ENCODE data around the gene KCNN2.

KCNN2 gene

GRCh38 chr5:114362977-114363761, 1.3 kb downstream of the KCNN2 start:
- DNase-seq, result no peak

GRCh38 chr5:114363837-114364236, 2.0 kb downstream of the KCNN2 start:
- DNase-seq, result no peak

- no peak for DNase-seq
Measured at GRCh38 chr5:114367029-114367428, 5.2 kb downstream of the KCNN2 start.

GRCh38 chr5:114369680-114370417, 8.0 kb downstream of the KCNN2 start:
- no peak for DNase-seq

DNA sequence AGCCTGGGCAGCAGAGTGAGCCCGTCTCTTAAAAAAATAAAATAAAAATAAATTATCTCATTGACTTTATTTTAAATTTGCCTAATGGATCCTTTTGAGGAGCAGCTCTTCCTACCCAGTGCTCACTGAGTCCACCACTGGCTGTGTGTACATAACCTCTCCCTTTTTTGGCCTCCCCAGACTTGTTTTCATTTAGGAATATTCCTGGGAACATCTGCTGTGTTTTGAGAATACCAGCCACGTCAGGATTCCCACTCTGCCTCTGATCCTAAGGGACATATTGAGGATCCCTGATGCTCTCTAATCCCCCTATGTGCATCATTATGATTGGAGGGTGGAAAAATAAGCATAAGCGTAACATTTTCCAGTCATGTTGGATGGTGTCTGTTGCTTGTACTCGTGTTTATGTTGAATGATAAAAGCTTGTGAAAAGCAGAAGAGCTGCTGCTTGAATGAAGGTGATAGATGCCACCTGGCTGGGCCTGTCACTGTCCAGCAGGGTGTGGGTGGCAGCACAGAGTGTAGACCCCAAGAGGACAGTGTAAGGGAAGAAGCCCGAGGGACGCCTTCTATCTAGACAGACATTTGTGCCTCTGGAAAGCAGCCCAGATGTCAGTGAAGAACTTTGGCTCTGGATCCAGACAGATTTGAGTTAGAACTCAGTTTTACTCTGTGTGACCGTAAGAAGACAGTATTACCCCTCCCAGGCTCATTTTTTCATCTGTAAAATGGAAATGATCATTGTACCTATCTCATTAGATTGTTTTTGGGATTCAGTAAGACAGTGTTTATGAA, 15.4 kb downstream of the KCNN2 start:
- DNase-seq, result no peak

DNA sequence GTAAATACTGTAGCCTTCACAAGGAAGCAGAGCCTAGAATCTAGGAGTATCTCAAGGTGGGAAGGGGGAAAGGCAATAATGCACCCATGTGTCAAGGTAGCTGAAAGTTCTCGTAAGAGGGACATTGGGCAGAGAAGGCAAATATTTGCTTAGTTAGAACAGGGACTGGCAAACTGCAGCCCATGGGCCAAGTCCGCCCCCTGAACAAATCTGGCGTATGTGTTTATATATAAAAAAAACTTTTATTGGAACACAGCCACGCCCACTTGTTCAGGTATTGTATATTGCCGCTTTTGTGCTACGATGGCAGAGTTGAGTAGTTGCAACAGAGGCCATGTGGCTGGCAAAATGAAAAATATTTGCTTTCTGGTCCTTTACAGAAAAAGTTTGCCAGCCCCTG, 16.1 kb downstream of the KCNN2 start:
- DNase-seq, result no peak

- DNase-seq, result no peak
Measured at GRCh38 chr5:114380721-114381120, 18.9 kb downstream of the KCNN2 start.

DNA sequence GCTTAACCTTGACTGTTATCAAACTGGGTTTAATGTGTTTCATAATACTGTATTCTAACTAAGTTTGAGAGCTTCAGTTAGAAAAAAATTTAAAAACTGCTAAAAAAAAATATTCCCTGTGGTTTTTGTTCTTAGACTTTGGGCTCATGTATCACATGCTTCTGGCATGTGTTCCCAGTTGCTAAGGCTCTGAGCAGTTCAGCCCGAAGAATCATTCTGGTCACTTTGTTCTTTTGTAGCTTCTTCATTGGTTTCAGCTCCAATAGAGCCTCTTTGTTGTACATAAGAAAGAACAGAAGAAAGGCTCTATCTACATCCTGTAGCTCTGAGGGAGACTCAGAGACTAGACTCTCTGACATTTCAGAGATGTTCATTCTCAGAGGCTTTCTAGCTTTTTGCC, 25.6 kb downstream of the KCNN2 start:
- DNase-seq, result no peak

- no peak for DNase-seq
Measured at GRCh38 chr5:114390431-114390830, 28.6 kb downstream of the KCNN2 start.

GRCh38 chr5:114391321-114391720, 29.5 kb downstream of the KCNN2 start:
- no peak for DNase-seq

- DNase-seq, result no peak
Measured at GRCh38 chr5:114393159-114393558, 31.3 kb downstream of the KCNN2 start.

DNA sequence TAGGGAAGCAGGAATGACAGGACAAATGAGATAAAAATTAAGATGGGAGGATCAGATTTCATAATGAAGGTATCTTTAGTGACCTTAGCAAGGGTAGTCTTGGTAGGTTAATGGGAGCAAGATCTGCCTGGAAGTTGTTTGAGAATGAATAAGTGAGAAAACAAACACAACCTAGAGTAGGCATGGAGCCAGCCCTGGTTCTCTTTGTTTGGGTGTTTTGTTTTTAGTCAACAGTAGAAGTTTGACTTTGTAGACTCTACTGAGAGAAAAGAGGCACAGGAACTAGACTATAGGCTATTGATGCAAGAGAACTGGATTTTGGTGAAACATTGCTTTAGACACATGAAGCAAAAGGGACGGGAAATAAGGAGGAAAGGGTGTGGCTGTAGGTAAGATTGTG, 40.3 kb downstream of the KCNN2 start:
- DNase-seq, result no peak

DNA sequence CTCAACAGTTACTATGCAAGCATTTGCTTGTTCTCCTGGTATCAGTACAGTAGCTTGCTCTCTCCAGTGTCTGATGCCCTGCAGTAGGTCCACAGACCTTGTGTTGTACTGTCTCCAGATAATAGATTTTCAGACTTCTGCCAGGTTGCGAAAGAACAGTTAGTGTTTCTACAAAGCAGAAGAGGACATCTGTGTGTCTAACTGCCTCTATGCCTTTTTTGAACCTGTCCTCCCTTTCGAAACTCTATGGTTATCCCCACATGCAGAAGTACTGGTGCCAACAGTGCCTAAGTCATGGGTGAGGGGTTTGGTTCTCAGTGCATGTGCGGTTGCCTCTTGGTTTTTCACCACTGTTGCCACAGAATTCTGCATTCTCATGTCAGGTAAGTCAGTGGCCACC, 45.9 kb downstream of the KCNN2 start:
- DNase-seq, result no peak

DNA sequence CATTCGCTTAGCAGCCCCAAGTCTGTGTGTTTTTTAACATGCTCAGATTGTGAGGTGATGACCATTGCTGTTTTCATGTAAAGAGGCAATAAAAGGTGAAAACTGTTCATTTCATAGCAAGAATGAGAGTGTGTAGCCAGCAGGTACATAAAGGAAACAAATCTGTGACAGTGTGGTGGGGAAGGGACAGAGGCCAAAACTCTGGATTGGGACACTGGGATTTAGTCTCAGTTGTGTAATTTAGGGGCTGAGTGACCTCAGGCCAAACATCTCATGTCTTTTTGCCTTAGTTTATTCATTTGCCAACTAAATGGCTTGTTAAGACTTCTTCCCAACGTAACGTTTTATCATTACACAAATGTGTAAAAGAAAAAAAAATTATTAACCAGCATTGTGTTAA, 47.0 kb downstream of the KCNN2 start:
- DNase-seq, result no peak

DNA sequence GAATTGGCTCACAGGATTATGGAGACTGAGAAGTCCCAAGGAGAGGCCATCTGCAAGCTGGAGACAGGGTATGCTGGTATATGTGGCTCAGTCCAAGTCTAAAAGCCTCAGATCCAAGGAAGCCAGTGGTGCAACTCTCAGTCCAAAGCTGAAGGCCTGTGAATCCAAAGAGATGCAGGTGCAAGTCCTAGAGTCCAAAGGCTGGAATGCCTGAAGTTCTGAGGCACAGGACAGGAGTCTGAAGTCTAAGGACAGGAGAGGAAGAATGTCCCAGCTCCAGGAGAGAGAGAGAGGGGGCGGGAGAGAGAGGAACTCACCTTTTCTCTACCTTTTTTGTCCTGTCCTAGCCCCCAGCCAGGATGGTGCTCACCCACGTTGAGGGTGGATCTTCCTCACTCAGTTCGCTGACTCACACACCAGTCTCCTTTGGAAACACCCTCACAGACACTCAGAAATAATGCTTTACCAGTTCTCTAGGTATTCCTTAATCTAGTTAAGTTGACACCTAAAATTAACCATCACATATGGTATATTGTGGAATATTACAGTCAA, 49.6 kb downstream of the KCNN2 start:
- DNase-seq, result no peak

- no peak for DNase-seq
Measured at GRCh38 chr5:114412510-114413171, 50.8 kb downstream of the KCNN2 start.

GRCh38 chr5:114415760-114416159, 53.9 kb downstream of the KCNN2 start:
- no peak for DNase-seq

GRCh38 chr5:114416254-114416653, 54.4 kb downstream of the KCNN2 start:
- DNase-seq, result no peak

DNA sequence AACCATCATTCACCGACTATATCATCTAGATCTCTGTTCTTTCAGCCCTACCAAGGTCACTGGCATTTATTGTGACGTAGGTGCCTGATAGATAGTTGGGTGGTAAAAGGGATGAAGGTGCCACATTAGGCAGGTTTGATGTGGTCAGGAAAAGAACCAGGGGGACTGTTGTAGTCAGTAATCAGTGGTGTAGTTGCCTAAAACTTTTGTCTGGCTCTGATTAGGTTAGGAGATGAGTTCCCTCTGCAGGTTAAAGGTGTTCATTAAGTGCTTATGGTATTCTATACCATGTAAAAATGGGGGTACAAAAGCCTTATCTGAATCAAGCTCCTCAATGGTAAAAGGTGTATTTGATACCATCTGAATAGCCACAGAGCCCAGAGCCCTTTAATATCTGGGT, 55.6 kb downstream of the KCNN2 start:
- no peak for DNase-seq

DNA sequence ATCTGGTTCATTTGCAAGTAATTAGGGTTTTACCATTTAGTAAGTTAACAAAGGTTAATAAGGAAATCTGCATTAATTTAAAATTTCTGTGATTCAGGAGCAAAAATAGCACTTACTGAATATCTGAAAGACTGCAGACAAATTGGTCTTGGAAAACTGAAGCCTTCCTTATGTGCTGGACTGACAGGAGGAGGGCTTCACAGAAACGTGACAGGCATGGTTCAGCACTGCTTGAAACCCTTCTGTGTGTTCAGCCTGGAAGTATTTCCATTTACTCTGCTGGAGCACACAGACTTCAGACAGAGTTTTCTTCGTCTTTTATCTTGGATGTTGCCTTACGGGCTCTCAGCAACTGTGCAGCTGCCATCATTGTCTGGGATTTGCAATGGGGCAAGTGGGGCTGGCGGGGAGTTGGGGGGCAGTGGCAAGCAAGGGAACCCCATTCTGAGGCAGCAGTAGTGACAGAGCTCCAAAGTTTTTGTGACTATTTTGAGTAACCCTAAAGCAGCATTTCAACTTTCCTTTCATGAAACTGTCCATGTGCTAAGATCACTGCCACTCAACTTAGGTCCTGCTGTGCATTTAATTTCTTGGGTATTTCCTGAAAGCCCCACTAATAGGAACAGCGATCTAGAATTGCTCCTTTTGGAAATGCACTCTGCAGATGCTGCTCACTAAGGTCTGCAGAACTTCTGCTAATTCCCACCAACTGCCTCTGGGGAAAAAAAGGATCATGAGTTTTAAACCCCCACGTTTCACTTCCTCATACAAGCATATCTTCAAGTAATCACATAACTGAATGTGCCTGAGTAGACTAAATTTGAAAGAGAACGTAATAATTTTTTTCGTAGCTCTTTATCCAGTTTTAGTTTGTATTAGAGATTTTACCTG, 56.6 kb downstream of the KCNN2 start:
- DNase-seq, result peak; percentile 3

- DNase-seq, result no peak
Measured at GRCh38 chr5:114419067-114419388, 57.2 kb downstream of the KCNN2 start.

DNA sequence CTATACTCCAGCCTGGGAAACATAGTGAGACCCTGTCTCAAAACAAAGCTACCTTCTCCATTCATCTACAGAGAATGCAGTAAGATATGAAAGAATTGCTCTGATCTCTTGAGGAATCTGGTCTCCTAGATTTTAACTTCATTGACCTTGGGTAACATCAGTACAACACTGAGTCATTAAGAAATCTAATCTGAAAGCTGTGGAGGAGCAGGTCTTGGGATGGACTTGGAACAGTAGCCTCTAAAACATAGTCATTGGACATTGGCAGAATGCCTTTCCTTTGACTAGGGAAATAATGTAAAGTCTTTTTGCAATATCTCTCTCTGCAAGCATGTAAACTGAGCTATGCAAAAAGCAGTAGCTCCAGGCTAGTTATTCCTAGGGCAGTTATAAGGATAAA, 58.1 kb downstream of the KCNN2 start:
- DNase-seq, result no peak
